Stimulated activated CD4-positive, alpha-beta T cell treated with anti-CD3 and anti-CD28 coated beads, Interleukin-4, amount 100 ng/mL, for 24 hours (primary cell): ENCODE data around the gene SLC25A23.

Experiments used
- DNase-seq: peaks from one replicate; pipeline ENCODE4 v3.0.0-alpha.2; 2020

SLC25A23 gene

GRCh38 chr19:6396305-6396704, 63.3 kb downstream of the SLC25A23 start:
- no peak for DNase-seq

GRCh38 chr19:6394831-6395230, 64.8 kb downstream of the SLC25A23 start:
- DNase-seq: no peak

GRCh38 chr19:6393983-6394412, 65.6 kb downstream of the SLC25A23 start:
- peak; percentile 80 for DNase-seq

- peak; percentile 95 for DNase-seq
These were observed 66.3 kb downstream of the SLC25A23 start, which contains the start of gene GTF2F1 for GRCh38 chr19:6393074-6393982. Gene GTF2F1, minus strand, starts transcription at chr19:6393164. Its CDS starts 169 bp downstream, at chr19:6392995.

- no peak for DNase-seq
These were observed 67.1 kb downstream of the SLC25A23 start for GRCh38 chr19:6392221-6393073.
